ENCODE measurements around the gene FIGNL1. TPM values are rescaled to one million over a fixed set of nuclear protein-coding genes. Genes with fewer than 3 reads are reported as not detected.

Gene FIGNL1
- polyA plus RNA-seq, 6 donors from 2014 or later = 4.8 to 26.2 (median 18.2) TPM

GRCh38 chr7:50479743-50480517, 29.8 kb upstream of the FIGNL1 start:
- ATAC-seq (ENCODE audit: low read depth in 2 of 2) (no peak), DNase-seq (no peak)
- Mint-ChIP-seq H3K9me3 (no peaks in the 10 kb centered on the region), H3K27me3 (peaks cover 0 to 7% (median 2%) of the 10 kb centered on the region in 3 donors), H3K4me3 (no peak overlapping the region), H3K4me1 (no peaks in the 10 kb centered on the region), H3K27ac (no peak overlapping the region), H3K36me3 (no peaks in the 10 kb centered on the region)

- no peak overlapping the region for H3K27ac Mint-ChIP-seq
- H3K4me3 Mint-ChIP-seq = no peak overlapping the region
- H3K9me3 Mint-ChIP-seq = no peaks in the 10 kb centered on the region
- ATAC-seq (ENCODE audit: low read depth in 2 of 2) = no peak
- H3K4me1 Mint-ChIP-seq = peaks cover 0 to 3% (median 0%) of the 10 kb centered on the region in 3 donors
- H3K27me3 Mint-ChIP-seq = peaks cover 0 to 12% (median 7%) of the 10 kb centered on the region in 3 donors
- DNase-seq = no peak
- H3K36me3 Mint-ChIP-seq = no peaks in the 10 kb centered on the region
Measured at GRCh38 chr7:50477640-50478039, 27.5 kb upstream of the FIGNL1 start.

- H3K27me3 Mint-ChIP-seq = peaks cover 4 to 12% (median 7%) of the 10 kb centered on the region in 3 donors
- H3K36me3 Mint-ChIP-seq = no peaks in the 10 kb centered on the region
- no peak overlapping the region for H3K4me3 Mint-ChIP-seq
- H3K9me3 Mint-ChIP-seq = no peaks in the 10 kb centered on the region
- H3K27ac Mint-ChIP-seq = no peak overlapping the region
- peaks cover 0 to 3% (median 0%) of the 10 kb centered on the region in 3 donors for H3K4me1 Mint-ChIP-seq
- DNase-seq = no peak
- no peak for ATAC-seq (ENCODE audit: low read depth in 2 of 2)
Measured at GRCh38 chr7:50476953-50477625, 26.9 kb upstream of the FIGNL1 start.

- H3K27me3 Mint-ChIP-seq = peaks cover 6 to 12% (median 7%) of the 10 kb centered on the region in 3 donors
- no peak overlapping the region for H3K27ac Mint-ChIP-seq
- H3K4me1 Mint-ChIP-seq = peaks cover 0 to 3% (median 0%) of the 10 kb centered on the region in 3 donors
- DNase-seq (no peak), ATAC-seq (ENCODE audit: low read depth in 2 of 2) (no peak)
- H3K9me3 Mint-ChIP-seq = no peaks in the 10 kb centered on the region
- no peaks in the 10 kb centered on the region for H3K36me3 Mint-ChIP-seq
- H3K4me3 Mint-ChIP-seq = no peak overlapping the region
Measured at GRCh38 chr7:50475340-50475739, 25.2 kb upstream of the FIGNL1 start.

GRCh38 chr7:50474382-50475160, 24.4 kb upstream of the FIGNL1 start:
- ATAC-seq (ENCODE audit: low read depth in 2 of 2) = no peak
- no peak for DNase-seq
- peaks cover 6 to 12% (median 7%) of the 10 kb centered on the region in 3 donors for H3K27me3 Mint-ChIP-seq

GRCh38 chr7:50473531-50473930, 23.4 kb upstream of the FIGNL1 start:
- Mint-ChIP-seq H3K27ac (peak overlapping the region in 1 of 6 donors; percentile 9), H3K9me3 (no peaks in the 10 kb centered on the region), H3K4me3 (no peak overlapping the region), H3K27me3 (peaks cover 6 to 12% (median 7%) of the 10 kb centered on the region in 3 donors), H3K36me3 (no peaks in the 10 kb centered on the region), H3K4me1 (peaks cover 0 to 3% (median under 1%) of the 10 kb centered on the region in 3 donors)
- DNase-seq (no peak), ATAC-seq (ENCODE audit: low read depth in 2 of 2) (no peak)

More at GRCh38 chr7:50474382-50475160, 24.4 kb upstream of the FIGNL1 start:
- no peak overlapping the region for H3K4me3 Mint-ChIP-seq
- H3K27ac Mint-ChIP-seq = no peak overlapping the region
- peaks cover 0 to 3% (median 0%) of the 10 kb centered on the region in 3 donors for H3K4me1 Mint-ChIP-seq
- H3K9me3 Mint-ChIP-seq = no peaks in the 10 kb centered on the region
- no peaks in the 10 kb centered on the region for H3K36me3 Mint-ChIP-seq

- Mint-ChIP-seq H3K9me3 (no peaks in the 10 kb centered on the region), H3K36me3 (no peaks in the 10 kb centered on the region), H3K4me3 (no peak overlapping the region), H3K27me3 (peaks cover 3 to 18% (median 6%) of the 10 kb centered on the region in 3 donors), H3K4me1 (peaks cover 8 to 14% (median 11%) of the 10 kb centered on the region in 3 donors), H3K27ac (no peak overlapping the region)
- DNase-seq (no peak), ATAC-seq (ENCODE audit: low read depth in 2 of 2) (no peak)
Measured at GRCh38 chr7:50472427-50472826, 22.3 kb upstream of the FIGNL1 start.

- Mint-ChIP-seq H3K36me3 (no peaks in the 10 kb centered on the region), H3K4me3 (no peak overlapping the region), H3K4me1 (peaks cover 10 to 17% (median 13%) of the 10 kb centered on the region in 3 donors), H3K27me3 (peaks cover 0 to 18% (median 6%) of the 10 kb centered on the region in 3 donors), H3K27ac (no peak overlapping the region), H3K9me3 (no peaks in the 10 kb centered on the region)
- ATAC-seq (ENCODE audit: low read depth in 2 of 2) (no peak), DNase-seq (no peak)
Measured at GRCh38 chr7:50471970-50472369, 21.8 kb upstream of the FIGNL1 start.

GRCh38 chr7:50470250-50471163, 20.4 kb upstream of the FIGNL1 start:
- Mint-ChIP-seq H3K27ac (no peak overlapping the region), H3K27me3 (peaks cover 0 to 18% (median 6%) of the 10 kb centered on the region in 3 donors), H3K4me3 (no peak overlapping the region), H3K36me3 (no peaks in the 10 kb centered on the region), H3K4me1 (peaks cover 10 to 17% (median 13%) of the 10 kb centered on the region in 3 donors), H3K9me3 (no peaks in the 10 kb centered on the region)
- DNase-seq (no peak), ATAC-seq (ENCODE audit: low read depth in 2 of 2) (no peak)

- H3K9me3 Mint-ChIP-seq = no peaks in the 10 kb centered on the region
- DNase-seq = no peak
- H3K36me3 Mint-ChIP-seq = no peaks in the 10 kb centered on the region
- no peak overlapping the region for H3K27ac Mint-ChIP-seq
- H3K4me1 Mint-ChIP-seq = peaks cover 10 to 14% (median 13%) of the 10 kb centered on the region in 3 donors
- no peak overlapping the region for H3K4me3 Mint-ChIP-seq
- peaks cover 0 to 14% (median 6%) of the 10 kb centered on the region in 3 donors for H3K27me3 Mint-ChIP-seq
- ATAC-seq (ENCODE audit: low read depth in 2 of 2) = no peak
Measured at GRCh38 chr7:50469181-50469580, 19.0 kb upstream of the FIGNL1 start.

GRCh38 chr7:50467817-50468610, 17.9 kb upstream of the FIGNL1 start:
- Mint-ChIP-seq H3K27me3 (peaks cover 0 to 9% (median 6%) of the 10 kb centered on the region in 3 donors), H3K36me3 (no peaks in the 10 kb centered on the region), H3K4me3 (peak overlapping the region in 7 of 8 donors; percentile 44 to 88 (median 72)), H3K27ac (peak overlapping the region in 4 of 6 donors; percentile 53 to 93 (median 82)), H3K4me1 (peaks cover 10 to 14% (median 13%) of the 10 kb centered on the region in 3 donors), H3K9me3 (no peaks in the 10 kb centered on the region)
- ATAC-seq (ENCODE audit: low read depth in 2 of 2) (peak; percentile 92 to 95), DNase-seq (peak; percentile 63)

Data from naive B cell (primary cell).